HG03175 (cell line): ENCODE data around the gene MNDA.
"Not testable (repeated sequence)": the region's sequence is repeated elsewhere in the genome, so short reads cannot be mapped to it uniquely, and the experiment has no call there.

Experiments used
- ATAC-seq: cut with Tn5 transposase; IDR thresholded peaks from one replicate; pipeline ENCODE4 v1.9.1; 2021; ENCODE audit warnings: mild to moderate bottlenecking, moderate library complexity; ENCODE audit not compliant: unreplicated experiment

MNDA gene

DNA sequence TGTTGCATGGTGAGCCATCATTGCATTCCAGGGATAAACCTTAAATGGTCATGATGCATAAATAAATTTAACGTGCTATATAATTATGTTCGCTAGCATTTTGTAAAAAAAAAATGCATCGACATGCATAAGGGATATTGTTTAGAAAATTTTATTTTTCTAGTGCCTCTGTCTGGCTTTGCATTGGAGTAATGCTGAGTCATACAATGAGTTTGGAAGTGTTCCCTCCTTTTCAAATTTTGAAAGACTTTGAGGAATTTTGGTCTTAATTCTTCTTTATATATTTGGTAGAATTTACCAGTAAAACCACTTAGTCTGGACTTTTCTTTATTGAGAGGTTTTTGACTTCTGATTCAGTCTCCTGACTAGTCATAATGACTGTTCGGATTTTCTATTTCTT, 4.9 kb downstream of the MNDA start:
- ATAC-seq, result no peak

DNA sequence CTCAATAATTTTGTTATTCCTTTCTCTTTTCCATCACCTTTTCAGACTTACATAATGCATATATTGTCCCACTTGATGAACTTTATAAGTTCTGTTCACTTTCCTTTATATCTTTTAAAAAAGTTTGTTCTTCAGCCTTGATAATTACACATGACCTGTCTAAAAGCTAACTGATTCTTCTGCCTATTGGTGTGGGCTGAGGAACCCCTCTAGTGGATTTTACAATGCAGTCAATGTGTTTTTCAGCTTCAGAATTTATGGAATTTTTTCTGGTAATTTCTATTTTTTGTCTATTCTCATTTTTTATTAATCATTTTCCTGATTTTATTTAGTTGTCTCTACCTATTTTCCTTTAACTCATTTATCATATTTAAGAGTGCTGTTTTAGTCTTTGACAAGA, 7.5 kb downstream of the MNDA start:
- no peak for ATAC-seq

- ATAC-seq, result no peak
These were observed 8.4 kb downstream of the MNDA start for GRCh38 chr1:158839566-158839965.

GRCh38 chr1:158840236-158840635, 9.1 kb downstream of the MNDA start:
- no peak for ATAC-seq

- no peak for ATAC-seq
These were observed 33.4 kb downstream of the MNDA start for GRCh38 chr1:158864595-158864994.

GRCh38 chr1:158870438-158870837, 39.3 kb downstream of the MNDA start:
- ATAC-seq, result not testable (repeated sequence)

GRCh38 chr1:158873141-158873540, 42.0 kb downstream of the MNDA start:
- no peak for ATAC-seq

- no peak for ATAC-seq
These were observed 62.5 kb downstream of the MNDA start for GRCh38 chr1:158893654-158894053.

DNA sequence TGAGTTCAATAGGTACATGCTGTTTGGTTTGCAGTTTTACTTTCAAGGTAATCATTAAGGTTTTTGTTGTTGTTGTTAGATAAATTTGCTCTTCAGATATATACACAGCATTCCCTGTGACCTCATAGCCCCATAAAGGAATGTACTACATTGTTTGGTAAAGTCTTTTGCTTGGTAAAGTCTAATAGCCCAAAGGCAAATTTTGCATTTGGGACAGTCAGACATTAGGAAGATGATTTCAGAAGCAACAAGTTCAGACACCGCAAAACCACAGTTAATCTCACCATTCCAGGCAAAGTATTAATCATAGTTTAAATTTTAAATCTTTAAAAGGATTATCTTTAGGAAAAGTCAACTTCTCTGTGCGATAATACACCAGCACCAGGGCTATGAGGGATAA, 67.6 kb downstream of the MNDA start:
- no peak for ATAC-seq
